ENCODE data around the gene LCMT2.
"Not testable (repeated sequence)": the region's sequence is repeated elsewhere in the genome, so short reads cannot be mapped to it uniquely, and the experiment has no call there.

DNA sequence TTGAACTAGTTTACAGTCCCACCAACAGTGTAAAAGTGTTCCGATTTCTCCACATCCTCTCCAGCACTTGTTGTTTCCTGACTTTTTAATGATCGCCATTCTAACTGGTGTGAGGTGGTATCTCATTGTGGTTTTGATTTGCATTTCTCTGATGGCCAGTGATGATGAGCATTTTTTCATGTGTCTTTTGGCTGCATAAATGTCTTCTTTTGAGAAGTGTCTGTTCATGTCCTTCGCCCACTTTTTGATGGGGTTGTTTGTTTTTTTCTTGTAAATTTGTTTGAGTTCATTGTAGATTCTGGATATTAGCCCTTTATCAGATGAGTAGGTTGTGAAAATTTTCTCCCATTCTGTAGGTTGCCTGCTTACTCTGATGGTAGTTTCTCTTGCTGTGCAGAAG, 40.7 kb downstream of the LCMT2 start:
- TF ChIP-seq, protein P1, sequence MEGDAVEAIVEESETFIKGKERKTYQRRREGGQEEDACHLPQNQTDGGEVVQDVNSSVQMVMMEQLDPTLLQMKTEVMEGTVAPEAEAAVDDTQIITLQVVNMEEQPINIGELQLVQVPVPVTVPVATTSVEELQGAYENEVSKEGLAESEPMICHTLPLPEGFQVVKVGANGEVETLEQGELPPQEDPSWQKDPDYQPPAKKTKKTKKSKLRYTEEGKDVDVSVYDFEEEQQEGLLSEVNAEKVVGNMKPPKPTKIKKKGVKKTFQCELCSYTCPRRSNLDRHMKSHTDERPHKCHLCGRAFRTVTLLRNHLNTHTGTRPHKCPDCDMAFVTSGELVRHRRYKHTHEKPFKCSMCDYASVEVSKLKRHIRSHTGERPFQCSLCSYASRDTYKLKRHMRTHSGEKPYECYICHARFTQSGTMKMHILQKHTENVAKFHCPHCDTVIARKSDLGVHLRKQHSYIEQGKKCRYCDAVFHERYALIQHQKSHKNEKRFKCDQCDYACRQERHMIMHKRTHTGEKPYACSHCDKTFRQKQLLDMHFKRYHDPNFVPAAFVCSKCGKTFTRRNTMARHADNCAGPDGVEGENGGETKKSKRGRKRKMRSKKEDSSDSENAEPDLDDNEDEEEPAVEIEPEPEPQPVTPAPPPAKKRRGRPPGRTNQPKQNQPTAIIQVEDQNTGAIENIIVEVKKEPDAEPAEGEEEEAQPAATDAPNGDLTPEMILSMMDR (IDR thresholded peaks at IDR 0.05; ENCODE audit: insufficient read depth, low read length): not testable (repeated sequence)
- TF ChIP-seq POLR2AphosphoS5, GABPA (IDR thresholded peaks at IDR 0.05; ENCODE audit: low read depth): not testable (repeated sequence)
